Measurements from ENCODE around the gene MAP4.

DNA sequence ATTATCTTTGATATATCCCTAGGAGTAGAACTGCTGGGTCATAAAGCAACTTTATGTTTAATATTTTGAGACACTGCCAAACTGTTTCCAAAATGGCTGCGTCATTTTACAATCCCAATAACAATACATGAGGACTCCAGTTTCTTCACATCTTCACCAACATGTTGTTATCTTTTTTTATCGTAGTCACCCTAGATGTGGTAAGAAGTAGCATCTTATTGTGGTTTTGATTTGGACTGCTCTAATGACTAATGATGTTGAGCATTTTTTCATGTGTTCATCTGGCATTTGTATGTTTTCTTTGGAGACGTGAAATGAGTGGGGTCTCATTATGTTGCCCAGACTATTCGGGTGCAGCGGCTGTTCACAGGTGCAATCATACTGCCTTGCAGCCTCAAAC, 83.8 kb downstream of the MAP4 start:
- TF ChIP-seq POLR2A (IDR thresholded peaks at IDR 0.05; ENCODE audit: low read length): no peak
- no peak for TF ChIP-seq GATA1 (IDR thresholded peaks at IDR 0.05; ENCODE audit: low read depth, low read length)

All from erythroblast (primary cell).